ENCODE data around the gene HOXD3.

HOXD3 gene

DNA sequence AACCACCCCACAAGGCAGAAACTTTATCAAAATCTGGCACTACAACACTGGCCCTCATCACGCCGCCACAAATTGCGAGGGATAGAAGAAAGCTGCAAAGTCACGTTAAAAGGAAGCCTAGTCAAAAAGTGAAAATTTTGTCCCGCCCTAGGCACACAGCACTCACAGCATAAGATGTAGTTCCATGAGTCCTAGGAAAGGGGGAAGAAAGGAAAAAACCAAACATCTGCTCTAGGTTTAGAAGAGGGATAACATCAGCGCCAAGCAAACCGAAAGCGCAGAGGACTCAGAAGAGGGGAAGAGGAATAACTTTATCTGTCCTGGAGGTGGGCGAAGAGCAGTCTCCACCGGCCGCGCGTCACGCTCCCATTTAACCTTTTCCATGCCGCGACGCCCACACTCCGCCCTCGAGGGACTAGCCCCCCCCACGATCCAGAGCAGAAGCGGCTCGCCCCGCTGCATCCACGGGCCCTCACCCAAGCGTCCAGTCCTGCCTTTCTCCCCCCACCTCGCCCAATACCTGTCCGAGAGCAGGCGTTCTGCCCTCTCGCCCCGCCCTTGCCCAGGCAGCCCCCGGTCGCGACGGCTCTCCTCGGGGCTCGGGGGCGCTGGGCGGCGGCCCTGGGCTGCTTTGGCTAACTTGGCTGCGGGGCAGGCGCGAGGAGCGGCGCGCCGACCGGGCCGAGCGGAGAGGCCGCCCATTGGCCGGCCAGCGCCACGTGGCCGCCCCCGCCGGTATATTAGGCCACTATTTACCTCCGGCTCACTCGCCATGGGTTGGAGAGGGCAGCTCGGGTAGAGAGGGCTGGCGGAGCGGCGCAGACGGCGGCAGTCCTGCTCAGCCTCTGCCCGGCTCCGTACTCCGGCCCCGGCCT is 31.0 kb downstream of the HOXD3 start, which contains the start of gene HOXD1:
Gene HOXD1 (plus strand): TSS at position 770 of the 875 bp plus-strand sequence. CDS start 134 bp downstream, outside the sequence.
- peaks cover 71% of the 10 kb centered on the region for H3K27me3 ChIP-seq (ENCODE audit: control insufficient read depth, insufficient read depth, low read length)
- DNase-seq (ENCODE audit: low read depth, low spot score) = no peak
- WGBS (ENCODE audit: insufficient coverage, insufficient read length) = no CpG with 5 or more reads among the region's 68 CpGs

DNA sequence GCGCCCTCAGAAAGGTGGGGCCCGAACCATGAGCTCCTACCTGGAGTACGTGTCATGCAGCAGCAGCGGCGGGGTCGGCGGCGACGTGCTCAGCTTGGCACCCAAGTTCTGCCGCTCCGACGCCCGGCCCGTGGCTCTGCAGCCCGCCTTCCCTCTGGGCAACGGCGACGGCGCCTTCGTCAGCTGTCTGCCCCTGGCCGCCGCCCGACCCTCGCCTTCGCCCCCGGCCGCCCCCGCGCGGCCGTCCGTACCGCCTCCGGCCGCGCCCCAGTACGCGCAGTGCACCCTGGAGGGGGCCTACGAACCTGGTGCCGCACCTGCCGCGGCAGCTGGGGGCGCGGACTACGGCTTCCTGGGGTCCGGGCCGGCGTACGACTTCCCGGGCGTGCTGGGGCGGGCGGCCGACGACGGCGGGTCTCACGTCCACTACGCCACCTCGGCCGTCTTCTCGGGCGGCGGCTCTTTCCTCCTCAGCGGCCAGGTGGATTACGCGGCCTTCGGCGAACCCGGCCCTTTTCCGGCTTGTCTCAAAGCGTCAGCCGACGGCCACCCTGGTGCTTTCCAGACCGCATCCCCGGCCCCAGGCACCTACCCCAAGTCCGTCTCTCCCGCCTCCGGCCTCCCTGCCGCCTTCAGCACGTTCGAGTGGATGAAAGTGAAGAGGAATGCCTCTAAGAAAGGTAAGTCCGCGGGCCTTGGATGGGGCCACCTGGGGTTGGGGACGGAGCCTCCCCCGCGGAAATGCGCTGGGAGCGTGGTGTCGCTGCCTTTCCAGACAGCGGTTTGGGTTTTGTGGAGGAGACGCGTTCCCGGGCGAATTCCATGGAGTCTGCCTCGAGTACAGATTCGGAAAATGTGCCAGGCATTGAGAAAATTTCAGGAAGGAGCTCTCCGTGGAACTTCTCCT is 31.9 kb downstream of the HOXD3 start:
- no peaks in the 10 kb centered on the region for H3K9me3 ChIP-seq (ENCODE audit: control insufficient read depth, insufficient read depth, low read length)
- DNase-seq (ENCODE audit: low read depth, low spot score) = no peak
- H3K27me3 ChIP-seq (ENCODE audit: control insufficient read depth, insufficient read depth, low read length) = peaks cover 65% of the 10 kb centered on the region
- H3K27ac ChIP-seq (ENCODE audit: low read length) = no peak overlapping the region
- no peaks in the 10 kb centered on the region; the same call in 1 of the 2 replicates for H3K4me1 ChIP-seq (ENCODE audit: control insufficient read depth, insufficient read depth, low read length)
- no CpG with 5 or more reads among the region's 98 CpGs for WGBS (ENCODE audit: insufficient coverage, insufficient read length)
- H3K4me3 ChIP-seq (ENCODE audit: low read length) = peak overlapping the region; percentile 8; the same call in 1 of the 2 replicates
- no peaks in the 10 kb centered on the region for H3K36me3 ChIP-seq (ENCODE audit: control insufficient read depth, insufficient read depth, low read length)

More for the DNA sequence above, 31.0 kb downstream of the HOXD3 start, which contains the start of gene HOXD1:
- Histone ChIP-seq H3K4me3 (ENCODE audit: low read length) (peak within 1 kb of the TSS; percentile 8; the same call in 1 of the 2 replicates), H3K27ac (ENCODE audit: low read length) (no peak within 1 kb of the TSS), H3K9me3 (ENCODE audit: control insufficient read depth, insufficient read depth, low read length) (no peaks in the 10 kb centered on the region), H3K36me3 (ENCODE audit: control insufficient read depth, insufficient read depth, low read length) (no peaks in the 10 kb centered on the region), H3K4me1 (ENCODE audit: control insufficient read depth, insufficient read depth, low read length) (no peaks in the 10 kb centered on the region; the same call in 1 of the 2 replicates)

DNA sequence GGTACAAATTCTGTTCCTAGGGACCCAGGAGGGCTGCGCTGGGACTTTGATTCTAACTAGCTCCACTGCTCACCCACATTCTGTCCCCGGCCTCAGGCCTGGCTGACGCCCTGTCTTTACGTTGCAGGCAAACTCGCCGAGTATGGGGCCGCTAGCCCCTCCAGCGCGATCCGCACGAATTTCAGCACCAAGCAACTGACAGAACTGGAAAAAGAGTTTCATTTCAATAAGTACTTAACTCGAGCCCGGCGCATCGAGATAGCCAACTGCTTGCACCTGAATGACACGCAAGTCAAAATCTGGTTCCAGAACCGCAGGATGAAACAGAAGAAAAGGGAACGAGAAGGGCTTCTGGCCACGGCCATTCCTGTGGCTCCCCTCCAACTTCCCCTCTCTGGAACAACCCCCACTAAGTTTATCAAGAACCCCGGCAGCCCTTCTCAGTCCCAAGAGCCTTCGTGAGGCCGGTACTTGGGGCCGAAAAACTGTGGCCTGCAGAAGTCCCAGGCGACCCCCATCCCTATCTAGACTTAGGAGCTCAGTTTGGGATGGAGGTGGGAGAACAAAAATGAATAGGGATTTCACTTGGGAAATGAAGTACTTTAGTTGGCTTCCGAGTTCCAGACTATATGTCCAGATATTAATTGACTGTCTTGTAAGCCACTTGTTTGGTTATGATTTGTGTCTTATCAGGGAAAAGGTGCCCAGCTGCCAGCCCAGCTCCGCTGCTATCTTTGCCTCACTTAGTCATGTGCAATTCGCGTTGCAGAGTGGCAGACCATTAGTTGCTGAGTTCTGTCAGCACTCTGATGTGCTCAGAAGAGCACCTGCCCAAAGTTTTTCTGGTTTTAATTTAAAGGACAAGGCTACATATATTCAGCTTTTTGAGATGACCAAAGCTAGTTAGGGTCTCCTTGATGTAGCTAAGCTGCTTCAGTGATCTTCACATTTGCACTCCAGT is 32.9 kb downstream of the HOXD3 start:
- WGBS (ENCODE audit: insufficient coverage, insufficient read length) = no CpG with 5 or more reads among the region's 28 CpGs
- Histone ChIP-seq H3K36me3 (ENCODE audit: control insufficient read depth, insufficient read depth, low read length) (no peaks in the 10 kb centered on the region), H3K4me3 (ENCODE audit: low read length) (no peak overlapping the region), H3K27me3 (ENCODE audit: control insufficient read depth, insufficient read depth, low read length) (peaks cover 62% of the 10 kb centered on the region), H3K9me3 (ENCODE audit: control insufficient read depth, insufficient read depth, low read length) (no peaks in the 10 kb centered on the region), H3K4me1 (ENCODE audit: control insufficient read depth, insufficient read depth, low read length) (no peaks in the 10 kb centered on the region; the same call in 1 of the 2 replicates), H3K27ac (ENCODE audit: low read length) (no peak overlapping the region)
- no peak for DNase-seq (ENCODE audit: low read depth, low spot score)

DNA sequence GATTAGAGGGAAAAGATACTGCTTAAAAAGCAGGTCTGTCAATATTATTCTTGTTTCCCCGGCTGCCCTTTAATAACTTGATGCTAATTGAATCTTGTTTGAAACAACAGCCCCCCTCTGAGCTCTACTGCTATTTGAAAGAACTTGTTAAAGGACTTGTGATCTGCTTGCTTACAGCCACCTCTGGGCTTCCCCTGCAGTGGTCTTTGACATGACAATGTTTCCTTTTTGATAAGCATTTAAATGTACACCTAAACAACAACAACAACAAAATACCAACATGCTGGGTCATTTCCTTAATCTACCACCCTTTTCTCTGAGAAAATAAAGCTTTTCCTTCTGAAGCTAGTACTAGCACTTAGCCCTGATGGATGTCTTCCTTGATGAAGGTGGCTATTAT is 35.2 kb downstream of the HOXD3 start:
- peaks cover 46% of the 10 kb centered on the region for H3K27me3 ChIP-seq (ENCODE audit: control insufficient read depth, insufficient read depth, low read length)
- WGBS (ENCODE audit: insufficient coverage, insufficient read length) = no CpG with 5 or more reads among the region's 1 CpG

DNA sequence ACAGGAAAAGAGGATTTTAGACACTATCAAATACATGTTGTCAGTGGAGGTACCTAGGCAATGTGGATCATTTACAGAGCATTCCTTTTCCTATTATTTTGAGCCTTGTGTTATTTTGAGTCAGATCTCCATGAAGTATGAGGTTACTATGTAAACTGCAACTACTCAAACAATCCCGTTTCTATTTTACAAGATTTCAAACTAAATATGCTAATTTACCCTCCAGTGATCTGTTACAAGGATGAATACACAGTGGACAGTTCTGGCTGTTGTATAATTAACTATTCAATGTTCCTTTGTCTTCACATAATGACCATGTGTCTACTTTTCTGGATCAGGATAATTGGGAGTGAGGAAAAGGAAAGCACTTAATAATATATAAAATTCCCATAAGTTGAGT is 35.9 kb downstream of the HOXD3 start:
- WGBS (ENCODE audit: insufficient coverage, insufficient read length) = no CpG with 5 or more reads among the region's 1 CpG
- no peak for DNase-seq (ENCODE audit: low read depth, low spot score)

More for the DNA sequence above, 35.2 kb downstream of the HOXD3 start:
- DNase-seq (ENCODE audit: low read depth, low spot score) = no peak
- no peak overlapping the region for H3K4me3 ChIP-seq (ENCODE audit: low read length)
- no peaks in the 10 kb centered on the region; the same call in 1 of the 2 replicates for H3K4me1 ChIP-seq (ENCODE audit: control insufficient read depth, insufficient read depth, low read length)
- H3K9me3 ChIP-seq (ENCODE audit: control insufficient read depth, insufficient read depth, low read length) = no peaks in the 10 kb centered on the region
- H3K36me3 ChIP-seq (ENCODE audit: control insufficient read depth, insufficient read depth, low read length) = no peaks in the 10 kb centered on the region
- no peak overlapping the region for H3K27ac ChIP-seq (ENCODE audit: low read length)

DNA sequence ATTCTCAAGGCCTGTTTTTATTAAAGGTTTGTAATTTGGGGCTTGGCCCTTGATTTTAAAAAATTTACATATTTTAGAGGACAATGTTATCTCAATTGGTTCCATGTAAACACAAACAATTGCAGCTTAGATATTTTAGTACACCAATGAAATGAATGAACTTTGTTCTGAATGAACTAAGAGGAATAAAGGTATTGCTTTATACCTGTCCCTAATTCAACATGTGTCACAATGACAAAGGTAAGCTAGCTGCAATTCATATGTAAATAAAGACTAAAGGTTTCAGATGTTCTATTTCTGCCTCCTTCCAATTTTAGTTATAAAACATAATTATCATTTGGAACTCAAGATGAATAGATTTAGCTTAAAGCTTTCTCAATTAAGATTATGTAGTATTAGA is 42.8 kb downstream of the HOXD3 start:
- DNase-seq (ENCODE audit: low read depth, low spot score) = no peak
- Histone ChIP-seq H3K4me3 (ENCODE audit: low read length) (no peak overlapping the region), H3K4me1 (ENCODE audit: control insufficient read depth, insufficient read depth, low read length) (no peaks in the 10 kb centered on the region), H3K27me3 (ENCODE audit: control insufficient read depth, insufficient read depth, low read length) (peaks cover 2% of the 10 kb centered on the region; the same call in 1 of the 2 replicates), H3K27ac (ENCODE audit: low read length) (no peak overlapping the region), H3K36me3 (ENCODE audit: control insufficient read depth, insufficient read depth, low read length) (no peaks in the 10 kb centered on the region), H3K9me3 (ENCODE audit: control insufficient read depth, insufficient read depth, low read length) (no peaks in the 10 kb centered on the region)

More for the DNA sequence above, 35.9 kb downstream of the HOXD3 start:
- no peaks in the 10 kb centered on the region for H3K9me3 ChIP-seq (ENCODE audit: control insufficient read depth, insufficient read depth, low read length)
- peaks cover 39% of the 10 kb centered on the region for H3K27me3 ChIP-seq (ENCODE audit: control insufficient read depth, insufficient read depth, low read length)
- H3K27ac ChIP-seq (ENCODE audit: low read length) = no peak overlapping the region
- no peak overlapping the region for H3K4me3 ChIP-seq (ENCODE audit: low read length)
- H3K36me3 ChIP-seq (ENCODE audit: control insufficient read depth, insufficient read depth, low read length) = no peaks in the 10 kb centered on the region
- H3K4me1 ChIP-seq (ENCODE audit: control insufficient read depth, insufficient read depth, low read length) = no peaks in the 10 kb centered on the region; the same call in 1 of the 2 replicates

DNA sequence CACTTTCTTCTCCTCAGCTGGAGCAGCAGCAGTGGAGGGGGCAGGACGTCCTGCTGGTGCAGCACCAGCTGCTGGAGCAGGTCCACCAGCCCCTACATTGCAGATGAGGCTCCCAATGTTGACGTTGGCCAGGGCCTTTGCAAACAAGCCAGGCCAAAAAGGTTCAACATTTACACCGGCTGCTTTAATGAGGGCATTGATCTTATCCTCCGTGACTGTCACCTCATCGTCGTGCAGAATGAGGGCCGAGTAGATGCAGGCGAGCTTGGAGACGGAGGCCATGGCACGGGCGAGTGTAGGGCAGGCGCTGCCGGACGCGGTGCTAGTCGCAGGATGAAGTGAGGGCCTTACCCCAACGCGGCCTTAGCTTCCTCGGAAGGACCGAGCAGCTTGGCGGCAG is 43.9 kb downstream of the HOXD3 start:
- Histone ChIP-seq H3K9me3 (ENCODE audit: control insufficient read depth, insufficient read depth, low read length) (no peaks in the 10 kb centered on the region), H3K4me1 (ENCODE audit: control insufficient read depth, insufficient read depth, low read length) (no peaks in the 10 kb centered on the region), H3K27me3 (ENCODE audit: control insufficient read depth, insufficient read depth, low read length) (peaks cover 2% of the 10 kb centered on the region; the same call in 1 of the 2 replicates), H3K36me3 (ENCODE audit: control insufficient read depth, insufficient read depth, low read length) (no peaks in the 10 kb centered on the region), H3K4me3 (ENCODE audit: low read length) (no peak overlapping the region), H3K27ac (ENCODE audit: low read length) (no peak overlapping the region)
- DNase-seq (ENCODE audit: low read depth, low spot score) = no peak
- WGBS (ENCODE audit: insufficient coverage, insufficient read length) = no CpG with 5 or more reads among the region's 21 CpGs

DNA sequence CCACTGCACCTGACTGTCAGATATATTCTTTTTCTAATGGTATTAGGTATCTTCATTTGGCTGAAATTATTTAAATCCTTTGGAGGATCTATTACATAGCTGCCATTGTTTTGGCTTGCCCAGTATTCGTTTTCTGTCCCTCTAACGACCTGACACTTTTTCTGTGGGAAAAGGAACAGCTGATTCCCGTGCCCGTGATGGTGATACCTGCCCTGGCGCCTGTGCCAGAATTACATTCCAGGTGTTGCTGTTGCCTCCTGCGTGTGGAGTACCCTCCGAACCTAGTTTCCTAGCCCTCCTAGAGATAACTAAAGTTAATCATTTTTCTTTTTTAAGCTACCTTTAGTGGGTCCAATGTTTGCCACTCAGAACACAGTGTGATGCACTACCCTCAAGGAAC is 45.4 kb downstream of the HOXD3 start:
- H3K4me3 ChIP-seq (ENCODE audit: low read length) = no peak overlapping the region
- no CpG with 5 or more reads among the region's 7 CpGs for WGBS (ENCODE audit: insufficient coverage, insufficient read length)
- no peaks in the 10 kb centered on the region for H3K4me1 ChIP-seq (ENCODE audit: control insufficient read depth, insufficient read depth, low read length)
- H3K27ac ChIP-seq (ENCODE audit: low read length) = no peak overlapping the region
- H3K27me3 ChIP-seq (ENCODE audit: control insufficient read depth, insufficient read depth, low read length) = no peaks in the 10 kb centered on the region
- no peaks in the 10 kb centered on the region for H3K36me3 ChIP-seq (ENCODE audit: control insufficient read depth, insufficient read depth, low read length)
- no peak for DNase-seq (ENCODE audit: low read depth, low spot score)
- no peaks in the 10 kb centered on the region for H3K9me3 ChIP-seq (ENCODE audit: control insufficient read depth, insufficient read depth, low read length)

DNA sequence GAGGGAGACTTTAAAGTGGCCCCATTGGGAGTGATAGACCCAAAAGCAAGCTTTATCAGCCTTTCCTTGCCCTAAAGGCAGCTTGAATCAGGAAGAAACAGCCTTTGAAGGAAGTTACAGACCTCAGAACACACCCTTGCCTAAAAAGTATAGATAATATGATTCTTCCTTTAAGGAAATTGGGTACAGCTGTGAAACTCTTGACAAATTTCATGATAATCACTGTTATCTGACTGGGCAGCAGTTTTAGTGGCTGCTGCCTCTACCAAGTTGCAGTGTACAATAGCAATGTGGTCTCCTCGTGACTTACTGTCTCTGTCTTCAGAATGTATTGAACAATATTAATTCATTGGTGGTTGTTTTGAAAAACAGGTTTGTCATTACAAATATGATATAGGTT is 48.0 kb downstream of the HOXD3 start:
- no peaks in the 10 kb centered on the region for H3K9me3 ChIP-seq (ENCODE audit: control insufficient read depth, insufficient read depth, low read length)
- H3K4me1 ChIP-seq (ENCODE audit: control insufficient read depth, insufficient read depth, low read length) = no peaks in the 10 kb centered on the region
- H3K27ac ChIP-seq (ENCODE audit: low read length) = no peak overlapping the region
- no peak overlapping the region for H3K4me3 ChIP-seq (ENCODE audit: low read length)
- WGBS (ENCODE audit: insufficient coverage, insufficient read length) = no CpG with 5 or more reads among the region's 1 CpG
- no peaks in the 10 kb centered on the region for H3K36me3 ChIP-seq (ENCODE audit: control insufficient read depth, insufficient read depth, low read length)
- no peaks in the 10 kb centered on the region for H3K27me3 ChIP-seq (ENCODE audit: control insufficient read depth, insufficient read depth, low read length)
- no peak for DNase-seq (ENCODE audit: low read depth, low spot score)
